SK-N-SH (cell line): ENCODE results near the gene ACTC1. TPM values are rescaled to one million over a fixed set of nuclear protein-coding genes. Genes with fewer than 3 reads are reported as not detected.

Experiments
- CTCF ChIA-PET: fragments of 300-600, 350-600 bp; formaldehyde crosslinking; extraction: SDS; loops from one replicate; lab custom pipeline; 2021; lab: Yijun Ruan, JAX
- POLR2A ChIA-PET: fragments of 350-600 bp; sonication (Branson Sonifier 250); formaldehyde crosslinking; extraction: SDS; loops from one replicate; lab custom pipeline; 2020; ENCODE audit warnings: antibody characterized with exemption, inconsistent platforms; lab: Yijun Ruan, JAX
- DNase-seq: peaks from one replicate; pipeline ENCODE4 v3.0.0; 2012
- H2AFZ ChIP-seq: fragments of 200-600 bp; sonication (generic); 2 replicates; pipeline ENCODE4 v1.8.1; 2016; ENCODE audit warnings: antibody characterized with exemption, mild to moderate bottlenecking, low read depth
- H3F3A ChIP-seq: fragments of 200-600 bp; sonication (generic); replicated peaks from 2 replicates; pipeline ENCODE3; 2016; ENCODE audit warnings: antibody characterized with exemption, mild to moderate bottlenecking; ENCODE audit not compliant: insufficient read depth
- H3K27ac ChIP-seq, 2 experiments: fragments of 200-500 bp in 1 of 2; fragments of 200-600 bp in 1 of 2; sonication (Bioruptor generic) in 1 of 2; sonication (generic), shearing (Covaris generic) in 1 of 2; 2 replicates each; pipeline versions ENCODE4 v1.5.1 to v1.6.1; 2014 to 2016; ENCODE audit warnings: low read depth in 2 of 2, inconsistent platforms in 1 of 2, low read length in 1 of 2, mild to moderate bottlenecking in 1 of 2, mixed read lengths in 1 of 2
- H3K27me3 ChIP-seq: fragments of 200-600 bp; sonication (generic), shearing (Covaris generic); 2 replicates; pipeline ENCODE4 v1.6.1; 2016; ENCODE audit warnings: mixed run types; ENCODE audit not compliant: insufficient read depth
- H3K36me3 ChIP-seq, 2 experiments: fragments of 200-500 bp in 1 of 2; fragments of 200-600 bp in 1 of 2; sonication (Bioruptor generic) in 1 of 2; sonication (generic) in 1 of 2; replicated peaks in 1 of 2; 2 replicates each; pipeline versions ENCODE3 to v1.5.1; 2014 to 2016; ENCODE audit warnings: low read length in 1 of 2, mild to moderate bottlenecking in 1 of 2; ENCODE audit not compliant: insufficient read depth in 2 of 2, control insufficient read depth in 1 of 2
- H3K4me1 ChIP-seq, 2 experiments: fragments of 200-500 bp in 1 of 2; fragments of 200-600 bp in 1 of 2; sonication (Bioruptor generic) in 1 of 2; sonication (generic), shearing (Covaris generic) in 1 of 2; 2 replicates each; pipeline versions ENCODE4 v1.5.1 to v1.6.1; 2014 to 2016; ENCODE audit warnings: low read depth in 1 of 2, low read length in 1 of 2, mixed run types in 1 of 2; ENCODE audit not compliant: insufficient read depth in 2 of 2, control insufficient read depth in 1 of 2
- H3K4me2 ChIP-seq: fragments of 200-600 bp; sonication (generic), shearing (Covaris generic); 2 replicates; pipeline ENCODE4 v1.6.1; 2017; ENCODE audit warnings: mixed run types
- H3K4me3 ChIP-seq, 2 experiments: fragments of 200-500 bp in 1 of 2; fragments of 200-600 bp in 1 of 2; sonication (Bioruptor generic) in 1 of 2; sonication (generic), shearing (Covaris generic) in 1 of 2; 2 replicates each; pipeline versions ENCODE4 v1.5.1 to v1.8.1; 2014 to 2016; ENCODE audit warnings: low read depth in 2 of 2, inconsistent platforms in 1 of 2, low read length in 1 of 2, mild to moderate bottlenecking in 1 of 2, mixed read lengths in 1 of 2, moderate library complexity in 1 of 2
- H3K79me2 ChIP-seq: fragments of 200-600 bp; sonication (generic); 2 replicates; pipeline ENCODE4 v1.8.1; 2017; ENCODE audit warnings: mild to moderate bottlenecking; ENCODE audit not compliant: insufficient read depth
- H3K9ac ChIP-seq: fragments of 200-600 bp; sonication (generic); 2 replicates; pipeline ENCODE4 v1.6.1; 2017; ENCODE audit warnings: mixed run types
- H3K9me2 ChIP-seq: fragments of 200-600 bp; sonication (generic); 2 replicates; pipeline ENCODE4 v1.6.1; 2017; ENCODE audit warnings: mixed run types
- H3K9me3 ChIP-seq: fragments of 200-600 bp; sonication (generic); 2 replicates; pipeline ENCODE4 v1.6.1; 2017; ENCODE audit warnings: mixed run types, mild to moderate bottlenecking, moderate library complexity
- H4K20me1 ChIP-seq: fragments of 200-600 bp; sonication (generic); 2 replicates; pipeline ENCODE4 v1.6.1; 2017; ENCODE audit warnings: mild to moderate bottlenecking, mixed run types; ENCODE audit not compliant: insufficient read depth
- CHD2 ChIP-seq: fragments of 150-350 bp; IDR thresholded peaks from 2 replicates; pipeline ENCODE4 v1.6.1; 2018; ENCODE audit warnings: low read length; ENCODE audit not compliant: partially characterized antibody
- ELF1 ChIP-seq: IDR thresholded peaks from 2 replicates; pipeline ENCODE4 v1.4.0; 2012
- FOXJ3 ChIP-seq: sonication (generic); formaldehyde crosslinking; IDR thresholded peaks from 2 replicates; pipeline ENCODE4 v1.5.1; 2020; ENCODE audit warnings: mild to moderate bottlenecking, missing genetic modification reagents
- FOXM1 ChIP-seq: IDR thresholded peaks from 2 replicates; pipeline ENCODE4 v1.4.0; 2012; ENCODE audit warnings: low read depth, mild to moderate bottlenecking
- IRF3 ChIP-seq: fragments of 150-350 bp; IDR thresholded peaks from 2 replicates; pipeline ENCODE4 v1.6.1; 2016; ENCODE audit warnings: mild to moderate bottlenecking, low read depth, low read length
- JUND ChIP-seq: IDR thresholded peaks from 2 replicates; pipeline ENCODE4 v1.4.0; 2012
- MAX ChIP-seq: IDR thresholded peaks from 2 replicates; pipeline ENCODE4 v1.4.0; 2012; ENCODE audit warnings: low read depth
- MEF2A ChIP-seq: IDR thresholded peaks from 2 replicates; pipeline ENCODE4 v1.4.0; 2012; ENCODE audit warnings: low read depth, borderline replicate concordance
- NFIC ChIP-seq: IDR thresholded peaks from 2 replicates; pipeline ENCODE4 v1.4.0; 2012; ENCODE audit warnings: borderline replicate concordance
- PBX3 ChIP-seq: IDR thresholded peaks from 2 replicates; pipeline ENCODE4; 2012
- RAD21 ChIP-seq: IDR thresholded peaks from 2 replicates; pipeline ENCODE4 v1.6.1; 2012; ENCODE audit warnings: mild to moderate bottlenecking, low read length
- RCOR1 ChIP-seq: fragments of 150-350 bp; IDR thresholded peaks from 2 replicates; pipeline ENCODE4 v1.6.1; 2017; ENCODE audit warnings: antibody characterized with exemption, low read length
- REST ChIP-seq: IDR thresholded peaks from 2 replicates; pipeline ENCODE4 v1.6.1; 2012; ENCODE audit warnings: mild to moderate bottlenecking, low read depth, low read length, moderate library complexity
- RXRA ChIP-seq: IDR thresholded peaks from 2 replicates; pipeline ENCODE4 v1.4.0; 2012; ENCODE audit warnings: low read depth, mild to moderate bottlenecking, borderline replicate concordance
- SMC3 ChIP-seq: IDR thresholded peaks from 2 replicates; pipeline ENCODE4 v1.6.1; 2012; ENCODE audit warnings: low read depth, low read length, improper control_type of control experiment
- TCF12 ChIP-seq: IDR thresholded peaks from 2 replicates; pipeline ENCODE4 v1.4.0; 2012
- USF1 ChIP-seq: IDR thresholded peaks from 2 replicates; pipeline ENCODE4 v1.4.0; 2012; ENCODE audit warnings: low read depth, borderline replicate concordance
- YY1 ChIP-seq: IDR thresholded peaks from 2 replicates; pipeline ENCODE4 v1.4.0; 2012; ENCODE audit warnings: low read depth, mild to moderate bottlenecking
- ZBTB33 ChIP-seq: IDR thresholded peaks from 2 replicates; pipeline ENCODE4 v1.4.0; 2012; ENCODE audit warnings: low read depth, borderline replicate concordance
- WGBS: methylation state at CpG from one replicate; pipeline ENCODE4 v1.1.6; 2017; ENCODE audit warnings: low lambda C conversion rate; 5-methylcytosine and 5-hydroxymethylcytosine counted together
- polyA plus RNA-seq, 3 experiments: library from polyadenylated mRNA; depleted of rRNA; stranded (reverse); fragments of >200 nt; gene quantifications; 2 replicates each; pipeline ENCODE4 v1.2.3, GENCODE V29; 2012

The ACTC1 gene
- polyA plus RNA-seq, 1 of the 3 experiments (the other 2 are of a cell fraction) = not detected

DNA sequence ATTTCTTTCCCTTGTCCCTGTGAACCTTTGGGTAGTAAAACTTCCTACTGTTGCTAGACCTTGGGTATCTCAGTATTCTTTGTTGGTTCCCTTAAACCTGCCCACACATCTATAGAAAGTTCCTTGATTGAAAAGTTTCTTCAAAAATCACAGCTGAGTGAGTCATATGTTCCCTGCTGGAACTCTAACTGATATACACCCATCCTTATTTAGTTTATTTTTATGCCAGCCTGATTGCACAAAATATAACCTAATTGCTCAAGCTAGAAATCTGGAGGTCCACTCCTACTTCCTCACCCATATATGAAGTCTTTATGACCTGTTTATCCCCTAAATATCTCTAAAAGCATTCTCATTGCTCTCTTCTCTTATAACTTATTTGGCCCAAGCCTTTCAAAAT is 26.8 kb downstream of the ACTC1 start (continued):
- TF ChIP-seq IRF3 (no peak), RCOR1 (no peak), MEF2A (no peak), ZBTB33 (no peak)

DNA sequence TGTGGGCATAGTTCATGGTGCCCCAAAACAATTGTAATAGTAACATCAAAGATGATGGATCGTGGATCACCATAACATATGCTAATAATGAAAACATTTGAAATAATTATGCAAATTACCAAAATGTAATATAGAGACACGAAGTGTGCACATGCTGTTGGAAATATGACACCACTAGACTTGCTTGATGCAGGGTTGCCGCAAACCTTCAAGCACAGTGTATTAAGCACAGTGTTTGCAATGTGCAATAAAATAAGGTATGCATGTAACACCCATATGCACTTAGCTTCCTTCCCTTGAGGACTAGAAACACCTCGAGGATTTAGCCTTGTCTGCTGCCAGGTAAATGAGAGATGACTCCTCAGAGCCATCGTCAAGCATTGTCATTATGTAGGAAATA is 29.6 kb downstream of the ACTC1 start:
- Histone ChIP-seq H3K4me3 (no peak overlapping the region), H3F3A (no peaks in the 10 kb centered on the region), H3K27ac (no peak overlapping the region), H2AFZ (no peak overlapping the region)
- no peak for DNase-seq
- WGBS = 45% methylated on average over 5 of the region's 5 CpGs
- TF ChIP-seq SMC3 (no peak), FOXJ3 (CRISPR knock-in tag) (no peak), MAX (no peak), FOXM1 (no peak), JUND (no peak), NFIC (no peak), RCOR1 (no peak), CHD2 (no peak), REST (no peak), PBX3 (no peak), USF1 (no peak), ZBTB33 (no peak), ELF1 (no peak), RAD21 (no peak), TCF12 (no peak), YY1 (no peak), RXRA (no peak)
- TF ChIP-seq, all 33 proteins: peak for 0
- CTCF ChIA-PET = interaction anchor here (0.6 kb wide), 1 partner anchor 17 kb away, joined by 3 read pairs; no protein-coding TSS in a partner anchor
- Histone ChIP-seq H3K4me2 (no peak overlapping the region), H3K9me2 (no peaks in the 10 kb centered on the region), H4K20me1 (no peaks in the 10 kb centered on the region), H3K36me3 (no peaks in the 10 kb centered on the region), H3K79me2 (no peaks in the 10 kb centered on the region), H3K27me3 (no peaks in the 10 kb centered on the region), H3K4me1 (no peaks in the 10 kb centered on the region; a peak in 1 of 4 replicates), H3K9me3 (no peaks in the 10 kb centered on the region), H3K9ac (no peak overlapping the region)
- POLR2A ChIA-PET = no interaction called here
